HepG2 (cell line): Measurements from ENCODE around the gene EXOC7. TPM values are rescaled to one million over a fixed set of nuclear protein-coding genes. Genes with fewer than 3 reads are reported as not detected.
A peak's percentile ranks its signal among the peaks of the same experiment; 100 is the strongest.

Source experiments
- HNRNPUL1 ChIP-seq: fragments of 200-400 bp; formaldehyde crosslinking; IDR thresholded peaks from 2 replicates; pipeline ENCODE4 v1.6.1; 2017; ENCODE audit warnings: low read depth, mild to moderate bottlenecking, low read length, moderate library complexity
- MBD4 ChIP-seq: IDR thresholded peaks from 2 replicates; pipeline ENCODE4 v1.6.1; 2012; ENCODE audit warnings: low read length, inconsistent platforms, borderline replicate concordance
- MED13 ChIP-seq: sonication (generic); formaldehyde crosslinking; IDR thresholded peaks from 2 replicates; pipeline ENCODE4 v1.5.0; 2020; ENCODE audit warnings: missing genetic modification reagents
- NAIF1 ChIP-seq: sonication (generic); formaldehyde crosslinking; IDR thresholded peaks from 2 replicates; pipeline ENCODE4 v1.5.0; 2020; ENCODE audit warnings: mild to moderate bottlenecking, missing genetic modification reagents, borderline replicate concordance
- SIN3A ChIP-seq: IDR thresholded peaks from 2 replicates; pipeline ENCODE4 v1.6.1; 2011; ENCODE audit warnings: low read depth, mild to moderate bottlenecking, control low read depth, low read length, borderline replicate concordance
- SMARCE1 ChIP-seq: fragments of 450-650 bp; IDR thresholded peaks from 2 replicates; pipeline ENCODE4 v1.6.1; 2017; ENCODE audit warnings: borderline replicate concordance
- SP140L ChIP-seq: sonication (generic); formaldehyde crosslinking; IDR thresholded peaks from 2 replicates; pipeline ENCODE4 v1.4.0; 2020; ENCODE audit warnings: missing genetic modification reagents, borderline replicate concordance
- SPEN ChIP-seq: sonication (generic); formaldehyde crosslinking; IDR thresholded peaks from 2 replicates; pipeline ENCODE4 v1.5.1; 2020; ENCODE audit warnings: low read depth, mild to moderate bottlenecking, missing genetic modification reagents
- WIZ ChIP-seq: sonication (generic); formaldehyde crosslinking; IDR thresholded peaks from 2 replicates; pipeline ENCODE4 v1.5.1; 2020; ENCODE audit warnings: mild to moderate bottlenecking, missing genetic modification reagents
- ZBTB3 ChIP-seq: sonication (generic); formaldehyde crosslinking; IDR thresholded peaks from 2 replicates; pipeline ENCODE4 v1.4.0; 2020; ENCODE audit warnings: low read depth, mild to moderate bottlenecking, moderate library complexity, missing genetic modification reagents, borderline replicate concordance
- ZFP37 ChIP-seq: sonication (generic); formaldehyde crosslinking; IDR thresholded peaks from 2 replicates; pipeline ENCODE4 v1.4.0; 2020; ENCODE audit warnings: missing genetic modification reagents, borderline replicate concordance
- ZFP41 ChIP-seq: sonication (generic); formaldehyde crosslinking; IDR thresholded peaks from 2 replicates; pipeline ENCODE4 v1.4.0; 2020; ENCODE audit warnings: mild to moderate bottlenecking, missing genetic modification reagents, borderline replicate concordance
- ZNF225 ChIP-seq: sonication (generic); formaldehyde crosslinking; IDR thresholded peaks from 2 replicates; pipeline ENCODE4 v1.4.0; 2020; ENCODE audit warnings: mild to moderate bottlenecking, missing genetic modification reagents
- ZNF256 ChIP-seq: sonication (generic); formaldehyde crosslinking; conservative IDR thresholded peaks from 2 replicates; pipeline ENCODE4 v1.4.0; 2020; ENCODE audit warnings: missing genetic modification reagents
- ZNF337 ChIP-seq: sonication (generic); formaldehyde crosslinking; IDR thresholded peaks from 2 replicates; pipeline ENCODE4 v1.5.1; 2020; ENCODE audit warnings: missing genetic modification reagents, low read depth, mild to moderate bottlenecking, borderline replicate concordance
- ZNF33A ChIP-seq: sonication (generic); formaldehyde crosslinking; IDR thresholded peaks from 2 replicates; pipeline ENCODE4 v1.5.1; 2020; ENCODE audit warnings: missing genetic modification reagents, mild to moderate bottlenecking, moderate library complexity, borderline replicate concordance
- ZNF546 ChIP-seq: sonication (generic); formaldehyde crosslinking; conservative IDR thresholded peaks from 2 replicates; pipeline ENCODE4 v1.8.1; 2023; ENCODE audit warnings: mild to moderate bottlenecking, missing genetic modification reagents
- ZNF569 ChIP-seq: sonication (generic); formaldehyde crosslinking; IDR thresholded peaks from 2 replicates; pipeline ENCODE4 v1.5.0; 2020; ENCODE audit warnings: mild to moderate bottlenecking, missing genetic modification reagents, moderate library complexity, borderline replicate concordance
- ZNF883 ChIP-seq: sonication (generic); formaldehyde crosslinking; IDR thresholded peaks from 2 replicates; pipeline ENCODE4 v1.5.1; 2020; ENCODE audit warnings: mild to moderate bottlenecking, missing genetic modification reagents; ENCODE audit errors: not compliant biosample characterization
- ZSCAN30 ChIP-seq: sonication (generic); formaldehyde crosslinking; IDR thresholded peaks from 2 replicates; pipeline ENCODE4 v1.5.0; 2020; ENCODE audit warnings: mild to moderate bottlenecking, missing genetic modification reagents
- polyA plus RNA-seq, 8 experiments: library from polyadenylated mRNA; depleted of rRNA in 3 of 8; stranded (reverse) in 7 of 8; unstranded in 1 of 8; fragments of >200 nt; fragmentation: Illumina TruSeq in 4 of 8; extraction: Trizol in 4 of 8; gene quantifications; 2 replicates each; pipeline versions ENCODE4 v1.2.1 to v1.2.3, GENCODE V29; 2011 to 2016; ENCODE audit warnings: low read depth in 4 of 8, missing spikeins in 1 of 8, mixed read lengths in 1 of 8; ENCODE audit not compliant: insufficient read depth in 1 of 8
- total RNA-seq, 5 experiments: library from RNA; depleted of rRNA; stranded (reverse); fragments of >200 nt; fragmentation: Illumina TruSeq; extraction: Trizol; gene quantifications; 2 replicates each; pipeline ENCODE4 v1.2.3, GENCODE V29; 2016; ENCODE audit warnings: low read depth in 1 of 5
- TF ChIP-seq, protein P1 (sequence below): sonication (generic); formaldehyde crosslinking; IDR thresholded peaks from 2 replicates; pipeline ENCODE4 v1.5.1; 2020; ENCODE audit warnings: missing genetic modification reagents, mild to moderate bottlenecking, borderline replicate concordance
- TF ChIP-seq, protein P2 (sequence below): sonication (generic); formaldehyde crosslinking; conservative IDR thresholded peaks from 2 replicates; pipeline ENCODE4 v1.8.0; 2022; ENCODE audit warnings: low read depth, missing genetic modification reagents
- TF ChIP-seq, protein P3 (sequence below): sonication (generic); formaldehyde crosslinking; IDR thresholded peaks from 2 replicates; pipeline ENCODE4 v1.4.0; 2020; ENCODE audit warnings: mild to moderate bottlenecking, missing genetic modification reagents, borderline replicate concordance

The EXOC7 gene
- total and polyA plus RNA-seq, 2 of the 13 experiments (the other 11 are each of a cell fraction or from before 2014, with no cell fraction given), result 86.9 to 116 TPM

DNA sequence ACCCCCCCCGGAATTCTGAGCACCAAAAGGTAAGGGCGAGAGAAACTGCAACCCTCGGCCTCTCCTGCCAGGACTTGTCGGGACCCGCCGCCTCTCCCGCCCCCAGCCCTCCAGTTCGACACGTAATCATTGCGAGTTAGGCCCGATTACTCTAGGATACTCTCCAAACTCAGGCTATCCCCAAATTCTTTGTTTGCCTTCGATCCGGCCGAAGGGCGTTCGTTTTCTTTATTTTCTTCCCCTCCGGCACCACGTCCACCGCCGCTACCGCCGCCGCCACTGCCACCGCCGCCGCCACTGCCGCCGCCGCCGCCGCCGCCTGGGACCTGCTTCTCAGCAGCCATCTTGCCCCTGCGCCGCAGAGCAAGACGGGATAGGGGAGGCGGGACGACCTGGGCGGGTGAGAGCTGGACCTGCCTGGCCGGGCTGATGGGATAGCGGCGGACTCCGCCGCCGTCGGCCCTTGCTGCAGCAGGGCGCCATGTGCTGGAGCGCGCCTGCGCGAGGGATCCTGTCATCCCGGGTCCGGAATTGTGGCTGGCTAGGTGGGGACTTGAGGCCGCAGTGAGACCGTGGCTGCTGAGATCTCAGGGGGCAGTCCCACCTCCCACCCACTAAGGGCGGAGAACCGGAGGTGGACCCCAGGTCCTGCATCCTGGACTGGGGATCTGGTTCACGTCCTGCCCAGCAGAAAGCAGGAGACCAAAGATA, 31.3 kb downstream of the EXOC7 start, which contains the start of gene SRP68 (continued):
- TF ChIP-seq, protein P1, sequence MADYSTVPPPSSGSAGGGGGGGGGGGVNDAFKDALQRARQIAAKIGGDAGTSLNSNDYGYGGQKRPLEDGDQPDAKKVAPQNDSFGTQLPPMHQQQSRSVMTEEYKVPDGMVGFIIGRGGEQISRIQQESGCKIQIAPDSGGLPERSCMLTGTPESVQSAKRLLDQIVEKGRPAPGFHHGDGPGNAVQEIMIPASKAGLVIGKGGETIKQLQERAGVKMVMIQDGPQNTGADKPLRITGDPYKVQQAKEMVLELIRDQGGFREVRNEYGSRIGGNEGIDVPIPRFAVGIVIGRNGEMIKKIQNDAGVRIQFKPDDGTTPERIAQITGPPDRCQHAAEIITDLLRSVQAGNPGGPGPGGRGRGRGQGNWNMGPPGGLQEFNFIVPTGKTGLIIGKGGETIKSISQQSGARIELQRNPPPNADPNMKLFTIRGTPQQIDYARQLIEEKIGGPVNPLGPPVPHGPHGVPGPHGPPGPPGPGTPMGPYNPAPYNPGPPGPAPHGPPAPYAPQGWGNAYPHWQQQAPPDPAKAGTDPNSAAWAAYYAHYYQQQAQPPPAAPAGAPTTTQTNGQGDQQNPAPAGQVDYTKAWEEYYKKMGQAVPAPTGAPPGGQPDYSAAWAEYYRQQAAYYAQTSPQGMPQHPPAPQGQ (CRISPR knock-in tag), result no peak; the same call in 1 of the 2 replicates
- TF ChIP-seq, protein P2, sequence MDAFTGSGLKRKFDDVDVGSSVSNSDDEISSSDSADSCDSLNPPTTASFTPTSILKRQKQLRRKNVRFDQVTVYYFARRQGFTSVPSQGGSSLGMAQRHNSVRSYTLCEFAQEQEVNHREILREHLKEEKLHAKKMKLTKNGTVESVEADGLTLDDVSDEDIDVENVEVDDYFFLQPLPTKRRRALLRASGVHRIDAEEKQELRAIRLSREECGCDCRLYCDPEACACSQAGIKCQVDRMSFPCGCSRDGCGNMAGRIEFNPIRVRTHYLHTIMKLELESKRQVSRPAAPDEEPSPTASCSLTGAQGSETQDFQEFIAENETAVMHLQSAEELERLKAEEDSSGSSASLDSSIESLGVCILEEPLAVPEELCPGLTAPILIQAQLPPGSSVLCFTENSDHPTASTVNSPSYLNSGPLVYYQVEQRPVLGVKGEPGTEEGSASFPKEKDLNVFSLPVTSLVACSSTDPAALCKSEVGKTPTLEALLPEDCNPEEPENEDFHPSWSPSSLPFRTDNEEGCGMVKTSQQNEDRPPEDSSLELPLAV (CRISPR knock-in tag), result peak; percentile 68; the same call in 1 of the 2 replicates
- no peak for TF ChIP-seq SP140L (CRISPR knock-in tag)
- no peak for TF ChIP-seq SMARCE1
- TF ChIP-seq ZNF33A (CRISPR knock-in tag), result no peak
- TF ChIP-seq ZSCAN30 (CRISPR knock-in tag), result no peak
- TF ChIP-seq SIN3A, result peak; percentile 85; the same call in 1 of the 2 replicates
- peak; percentile 99 for TF ChIP-seq SPEN (CRISPR knock-in tag)
- peak; percentile 27; the same call in 1 of the 2 replicates for TF ChIP-seq NAIF1
- TF ChIP-seq ZFP41 (CRISPR knock-in tag), result no peak
- TF ChIP-seq MED13, result peak; percentile 37; the same call in 1 of the 2 replicates
- TF ChIP-seq ZNF256 (CRISPR knock-in tag), result no peak
- TF ChIP-seq, protein P3, sequence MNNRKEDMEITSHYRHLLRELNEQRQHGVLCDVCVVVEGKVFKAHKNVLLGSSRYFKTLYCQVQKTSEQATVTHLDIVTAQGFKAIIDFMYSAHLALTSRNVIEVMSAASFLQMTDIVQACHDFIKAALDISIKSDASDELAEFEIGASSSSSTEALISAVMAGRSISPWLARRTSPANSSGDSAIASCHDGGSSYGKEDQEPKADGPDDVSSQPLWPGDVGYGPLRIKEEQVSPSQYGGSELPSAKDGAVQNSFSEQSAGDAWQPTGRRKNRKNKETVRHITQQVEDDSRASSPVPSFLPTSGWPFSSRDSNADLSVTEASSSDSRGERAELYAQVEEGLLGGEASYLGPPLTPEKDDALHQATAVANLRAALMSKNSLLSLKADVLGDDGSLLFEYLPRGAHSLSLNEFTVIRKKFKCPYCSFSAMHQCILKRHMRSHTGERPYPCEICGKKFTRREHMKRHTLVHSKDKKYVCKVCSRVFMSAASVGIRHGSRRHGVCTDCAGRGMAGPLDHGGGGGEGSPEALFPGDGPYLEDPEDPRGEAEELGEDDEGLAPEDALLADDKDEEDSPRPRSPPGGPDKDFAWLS, result peak; percentile 76; the same call in 1 of the 2 replicates
- TF ChIP-seq WIZ (CRISPR knock-in tag), result no peak; the same call in 1 of the 2 replicates
- peak; percentile 71; the same call in 1 of the 2 replicates for TF ChIP-seq ZNF546 (CRISPR knock-in tag)
- TF ChIP-seq ZNF569, result peak; percentile 48; the same call in 1 of the 2 replicates
- TF ChIP-seq ZFP37, result no peak
- TF ChIP-seq ZNF337 (CRISPR knock-in tag), result peak; percentile 84; the same call in 1 of the 2 replicates
- 0 out of 2 replicates have a peak, but pooled peaks have one; percentile 50 for TF ChIP-seq ZBTB3 (CRISPR knock-in tag)
- peak; percentile 98 for TF ChIP-seq ZNF883 (CRISPR knock-in tag)
- no peak for TF ChIP-seq HNRNPUL1
- TF ChIP-seq ZNF225 (CRISPR knock-in tag), result 0 out of 2 replicates have a peak, but pooled peaks have one; percentile 71
- TF ChIP-seq MBD4, result no peak
